Bone marrow (tissue), 2 donors: ENCODE measurements around the gene OR5W2.
"Not testable (repeated sequence)": the region's sequence is repeated elsewhere in the genome, so short reads cannot be mapped to it uniquely, and the experiment has no call there.

Source experiments
- DNase-seq, 2 donors: peaks; one replicate each; lab custom pipeline; 2025; lab: John Stamatoyannopoulos, UW

The OR5W2 gene

GRCh38 chr11:55914482-55914881, at the start of gene OR5W2:
Gene OR5W2 (minus strand): TSS chr11:55914582. CDS start chr11:55914582, 0 bp downstream.
- no peak for DNase-seq

GRCh38 chr11:55956521-55956920, 42.1 kb upstream of the OR5W2 start:
- no peak for DNase-seq

GRCh38 chr11:55949330-55949729, 34.9 kb upstream of the OR5W2 start:
- no peak for DNase-seq

GRCh38 chr11:55942785-55943392, 28.5 kb upstream of the OR5W2 start:
- DNase-seq, result no peak

- no peak for DNase-seq
Observed at GRCh38 chr11:55936300-55936699, 21.9 kb upstream of the OR5W2 start, which contains the start of gene OR5I1. Gene OR5I1 (minus strand): TSS chr11:55936400. CDS start chr11:55936400, 0 bp downstream.

- DNase-seq, result no peak
Observed at GRCh38 chr11:55920537-55920936, 6.2 kb upstream of the OR5W2 start.

- DNase-seq, result no peak
Observed at GRCh38 chr11:55902308-55902707, 12.1 kb downstream of the OR5W2 start.

- no peak for DNase-seq
Observed at GRCh38 chr11:55895216-55895615, 19.2 kb downstream of the OR5W2 start.

- DNase-seq, result not testable (repeated sequence)
Observed at GRCh38 chr11:55885481-55885880, 28.9 kb downstream of the OR5W2 start.

GRCh38 chr11:55884995-55885394, 29.4 kb downstream of the OR5W2 start:
- DNase-seq, result not testable (repeated sequence)

GRCh38 chr11:55882997-55883396, 31.4 kb downstream of the OR5W2 start, which contains the start of gene TRIM51:
Gene TRIM51 (plus strand): TSS chr11:55883297. CDS start chr11:55885429, 2,132 bp downstream.
- not testable (repeated sequence) for DNase-seq

GRCh38 chr11:55873146-55873545, 41.2 kb downstream of the OR5W2 start:
- not testable (repeated sequence) for DNase-seq

GRCh38 chr11:55872731-55873130, 41.7 kb downstream of the OR5W2 start:
- DNase-seq, result not testable (repeated sequence)

- DNase-seq, result not testable (repeated sequence)
Observed at GRCh38 chr11:55867354-55867753, 47.0 kb downstream of the OR5W2 start.
